Stimulated activated CD4-positive, alpha-beta T cell treated with anti-CD3 and anti-CD28 coated beads, Interleukin-4, amount 100 ng/mL, for 48 hours (primary cell): ENCODE data around the gene MED22.

Source experiments
- DNase-seq, 2 donors: peaks; one replicate each; pipeline ENCODE4 v3.0.0-alpha.2; 2020; ENCODE audit warnings: low read depth in 2 of 2

The MED22 gene

GRCh38 chr9:133375724-133376654 is 28.1 kb upstream of the MED22 start, which contains the start of the genes STKLD1 and SURF4:
Gene STKLD1, plus strand, starts transcription at chr9:133376366. Its CDS starts 108 bp downstream, at chr9:133376474.
Gene SURF4, minus strand, starts transcription at chr9:133376060. Its CDS starts 91 bp downstream, at chr9:133375969.
- peak; percentile 92 to 95 for DNase-seq

GRCh38 chr9:133375116-133375723 is 27.3 kb upstream of the MED22 start:
- no peak for DNase-seq

GRCh38 chr9:133374612-133375115 is 26.7 kb upstream of the MED22 start:
- DNase-seq: no peak

- DNase-seq: no peak
Observed at GRCh38 chr9:133372144-133372543, 24.2 kb upstream of the MED22 start.

- peak; percentile 56 to 76 for DNase-seq
Observed at GRCh38 chr9:133371261-133371711, 23.4 kb upstream of the MED22 start.

GRCh38 chr9:133370685-133371084 is 22.8 kb upstream of the MED22 start:
- DNase-seq: no peak

GRCh38 chr9:133369933-133370332 is 22.0 kb upstream of the MED22 start:
- no peak for DNase-seq

- no peak for DNase-seq
Observed at GRCh38 chr9:133369422-133369821, 21.5 kb upstream of the MED22 start.

- DNase-seq: no peak
Observed at GRCh38 chr9:133368249-133368881, 20.4 kb upstream of the MED22 start.

GRCh38 chr9:133367778-133368177 is 19.8 kb upstream of the MED22 start:
- DNase-seq: no peak

- no peak for DNase-seq
Observed at GRCh38 chr9:133367221-133367620, 19.3 kb upstream of the MED22 start.

GRCh38 chr9:133366435-133366834 is 18.5 kb upstream of the MED22 start:
- no peak for DNase-seq

- no peak for DNase-seq
Observed at GRCh38 chr9:133362359-133363044, 14.6 kb upstream of the MED22 start.

GRCh38 chr9:133361507-133362092 is 13.7 kb upstream of the MED22 start:
- no peak for DNase-seq

- no peak for DNase-seq
Observed at GRCh38 chr9:133360400-133361393, 12.8 kb upstream of the MED22 start.

GRCh38 chr9:133359399-133360175 is 11.7 kb upstream of the MED22 start:
- DNase-seq: no peak

- DNase-seq: no peak
Observed at GRCh38 chr9:133357656-133358055, 9.7 kb upstream of the MED22 start.

- peak; percentile 90 to 91 for DNase-seq
Observed at GRCh38 chr9:133356391-133357091, 8.6 kb upstream of the MED22 start, which contains the start of the genes SURF1 and SURF2. Gene SURF1, minus strand, starts transcription at chr9:133356487. Its CDS starts 34 bp downstream, at chr9:133356453. Gene SURF2, plus strand, starts transcription at chr9:133356550. Its CDS starts 43 bp downstream, at chr9:133356593.
